ENCODE results near the gene SLITRK1. TPM values are rescaled to one million over a fixed set of nuclear protein-coding genes. Genes with fewer than 3 reads are reported as not detected.

SLITRK1 gene
- total RNA-seq, 2 experiments from 2014 or later: not detected

- Histone ChIP-seq H3K36me3 (ENCODE audit: insufficient read depth, low read length) (no peaks in the 10 kb centered on the region), H3K4me3 (ENCODE audit: low read length) (no peak overlapping the region), H3K27me3 (ENCODE audit: control insufficient read depth in 1 of 2, insufficient read depth in 2 of 2, low read length in 2 of 2) (no peaks in the 10 kb centered on the region), H3K4me1 (ENCODE audit: insufficient read depth, low read length) (no peaks in the 10 kb centered on the region), H3K27ac (ENCODE audit: low read depth in 1 of 2, low read length in 2 of 2) (no peak overlapping the region), H3K9me3 (ENCODE audit: control insufficient read depth in 1 of 2, insufficient read depth in 1 of 2, low read length in 2 of 2) (no peaks in the 10 kb centered on the region)
- DNase-seq (no peak), ATAC-seq (ENCODE audit: poor library complexity) (no peak)
- no peak for TF ChIP-seq CTCF (IDR thresholded peaks at IDR 0.05)
- no peak overlapping the region for H3K27ac Mint-ChIP-seq
- H3K36me3 Mint-ChIP-seq (ENCODE audit: low read depth): no peaks in the 10 kb centered on the region
- no peaks in the 10 kb centered on the region for H3K4me1 Mint-ChIP-seq (ENCODE audit: low read depth)
- H3K4me3 Mint-ChIP-seq: no peak overlapping the region
- intact Hi-C loops (cut with DNase I, micrococcal nuclease): no loop called here
- ChIA-PET POLR2A (no interaction called here), CTCF (no interaction called here)
- H3K9me3 Mint-ChIP-seq: no peaks in the 10 kb centered on the region
- H3K27me3 Mint-ChIP-seq: no peaks in the 10 kb centered on the region
These were observed 37.2 kb downstream of the SLITRK1 start for GRCh38 chr13:83845106-83845505.

GRCh38 chr13:83839146-83839545 lies 43.1 kb downstream of the SLITRK1 start:
- Histone ChIP-seq H3K4me1 (ENCODE audit: insufficient read depth, low read length) (no peaks in the 10 kb centered on the region), H3K4me3 (ENCODE audit: low read length) (no peak overlapping the region), H3K27me3 (ENCODE audit: control insufficient read depth in 1 of 2, insufficient read depth in 2 of 2, low read length in 2 of 2) (no peaks in the 10 kb centered on the region), H3K27ac (ENCODE audit: low read depth in 1 of 2, low read length in 2 of 2) (no peak overlapping the region), H3K9me3 (ENCODE audit: control insufficient read depth in 1 of 2, insufficient read depth in 1 of 2, low read length in 2 of 2) (no peaks in the 10 kb centered on the region), H3K36me3 (ENCODE audit: insufficient read depth, low read length) (no peaks in the 10 kb centered on the region)
- no peak for DNase-seq
- intact Hi-C loops (cut with DNase I, micrococcal nuclease): no loop called here
- Mint-ChIP-seq H3K27me3 (no peaks in the 10 kb centered on the region), H3K27ac (no peak overlapping the region), H3K4me3 (no peak overlapping the region), H3K9me3 (peaks cover 5% of the 10 kb centered on the region), H3K4me1 (ENCODE audit: low read depth) (no peaks in the 10 kb centered on the region), H3K36me3 (ENCODE audit: low read depth) (no peaks in the 10 kb centered on the region)
- POLR2A ChIA-PET: no interaction called here
- no peak for ATAC-seq (ENCODE audit: poor library complexity)
- CTCF ChIA-PET: no interaction called here
- no peak for TF ChIP-seq CTCF (IDR thresholded peaks at IDR 0.05)

GRCh38 chr13:83831796-83832195 lies 50.5 kb downstream of the SLITRK1 start:
- ATAC-seq (ENCODE audit: poor library complexity) (no peak), DNase-seq (no peak)
- intact Hi-C loops (cut with DNase I, micrococcal nuclease): no loop called here
- Mint-ChIP-seq H3K9me3 (no peaks in the 10 kb centered on the region), H3K27me3 (no peaks in the 10 kb centered on the region), H3K27ac (no peak overlapping the region), H3K36me3 (ENCODE audit: low read depth) (no peaks in the 10 kb centered on the region), H3K4me3 (no peak overlapping the region), H3K4me1 (ENCODE audit: low read depth) (no peaks in the 10 kb centered on the region)
- Histone ChIP-seq H3K27me3 (ENCODE audit: control insufficient read depth in 1 of 2, insufficient read depth in 2 of 2, low read length in 2 of 2) (no peaks in the 10 kb centered on the region), H3K4me3 (ENCODE audit: low read length) (no peak overlapping the region), H3K9me3 (ENCODE audit: control insufficient read depth in 1 of 2, insufficient read depth in 1 of 2, low read length in 2 of 2) (peaks cover 0 to 4% of the 10 kb centered on the region in 2 experiments), H3K4me1 (ENCODE audit: insufficient read depth, low read length) (no peaks in the 10 kb centered on the region), H3K36me3 (ENCODE audit: insufficient read depth, low read length) (no peaks in the 10 kb centered on the region), H3K27ac (ENCODE audit: low read depth in 1 of 2, low read length in 2 of 2) (no peak overlapping the region)
- ChIA-PET POLR2A (no interaction called here), CTCF (no interaction called here)
- no peak for TF ChIP-seq CTCF (IDR thresholded peaks at IDR 0.05)

All from CD4-positive, alpha-beta T cell (primary cell).